EL (cell line): ENCODE results near the gene NKX2-2.

Source experiments
- DNase-seq: peaks from one replicate; pipeline ENCODE4 v3.0.0-alpha.2; 2016

NKX2-2 gene

DNA sequence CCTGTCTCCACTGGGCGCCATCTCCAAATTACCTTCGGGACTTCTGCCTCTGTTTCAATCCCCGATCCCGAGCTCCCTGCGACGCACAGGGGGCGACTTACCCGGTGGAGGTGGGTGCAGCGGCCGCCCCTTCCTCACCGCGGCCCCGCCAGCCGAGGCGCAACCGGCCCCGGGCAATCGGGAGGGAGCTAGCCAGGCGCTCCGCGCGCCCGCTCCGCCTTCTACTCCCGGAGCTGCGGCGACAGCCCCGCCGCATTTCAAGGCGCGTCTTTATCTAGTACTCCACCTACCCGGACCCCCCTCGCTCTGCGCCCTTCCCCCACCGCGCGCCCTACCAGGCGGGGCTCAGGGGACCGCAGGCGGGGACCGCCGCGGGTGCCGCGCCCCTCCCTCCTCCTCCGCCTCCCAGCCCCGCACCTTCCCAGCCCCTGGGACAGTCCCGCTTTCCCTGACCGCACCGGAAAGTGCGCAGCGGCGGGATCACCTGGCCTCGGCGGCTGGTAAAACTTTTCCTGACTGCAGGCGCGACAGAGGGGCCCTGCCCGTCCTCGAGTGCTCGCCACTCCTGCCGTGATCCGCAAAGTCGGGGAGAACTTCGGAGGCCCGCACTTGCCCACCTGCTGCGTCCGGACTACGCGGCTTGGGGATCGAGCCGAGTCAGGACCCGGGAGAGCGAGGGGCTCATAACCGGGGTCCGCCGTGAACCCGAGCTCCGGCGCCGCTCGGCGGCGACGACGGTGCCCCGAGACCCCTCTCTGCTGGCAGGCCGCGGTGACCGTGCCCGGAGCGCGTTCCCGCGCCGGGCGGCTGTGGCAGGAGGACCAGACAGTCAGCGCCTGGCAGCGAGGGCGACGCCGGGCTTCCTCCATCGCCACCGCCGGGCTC lies 8.0 kb upstream of the NKX2-2 start:
- DNase-seq: no peak

DNA sequence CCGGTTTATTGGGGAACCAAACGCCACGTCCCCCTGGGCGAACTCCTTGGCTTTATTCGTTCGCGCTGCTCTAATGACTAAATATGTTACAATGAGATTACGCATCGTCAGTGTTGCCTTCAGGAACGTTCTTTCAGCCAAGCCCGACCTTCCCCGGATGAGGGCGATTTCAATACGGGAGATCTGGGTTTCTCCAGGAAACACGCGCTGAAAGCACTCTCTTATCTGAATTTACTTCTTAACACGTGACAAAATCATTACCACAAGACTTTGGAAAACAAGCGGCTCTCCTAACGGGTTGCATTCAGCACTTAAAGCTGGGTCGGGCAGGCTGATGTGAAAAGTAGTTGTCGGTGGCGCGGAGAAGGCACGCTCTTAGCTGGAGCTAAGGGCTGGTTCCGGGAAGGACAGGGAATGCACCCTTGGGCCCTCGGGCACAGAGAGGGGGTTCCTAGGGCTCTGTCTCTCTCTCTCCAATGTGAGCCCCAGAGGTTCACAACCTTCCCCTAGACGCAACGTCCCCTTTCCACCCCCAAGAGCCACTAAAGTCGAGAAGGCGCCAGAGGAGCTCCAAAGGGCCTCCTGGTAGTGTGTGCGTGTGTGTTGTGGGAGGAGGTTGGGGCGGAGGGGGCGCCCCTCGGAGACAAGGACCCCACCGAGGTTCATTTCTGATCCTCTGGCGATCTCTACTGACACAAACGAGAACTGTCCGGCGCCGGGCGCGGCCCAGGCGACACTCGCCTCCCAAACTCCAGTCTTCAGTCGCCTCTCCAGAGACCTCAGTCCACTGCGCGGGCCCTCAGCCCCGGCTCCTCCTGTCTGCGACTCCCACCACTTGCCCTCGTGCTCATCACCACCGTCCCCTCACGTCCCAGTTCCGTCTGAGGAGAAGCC lies 7.1 kb upstream of the NKX2-2 start:
- no peak for DNase-seq

DNA sequence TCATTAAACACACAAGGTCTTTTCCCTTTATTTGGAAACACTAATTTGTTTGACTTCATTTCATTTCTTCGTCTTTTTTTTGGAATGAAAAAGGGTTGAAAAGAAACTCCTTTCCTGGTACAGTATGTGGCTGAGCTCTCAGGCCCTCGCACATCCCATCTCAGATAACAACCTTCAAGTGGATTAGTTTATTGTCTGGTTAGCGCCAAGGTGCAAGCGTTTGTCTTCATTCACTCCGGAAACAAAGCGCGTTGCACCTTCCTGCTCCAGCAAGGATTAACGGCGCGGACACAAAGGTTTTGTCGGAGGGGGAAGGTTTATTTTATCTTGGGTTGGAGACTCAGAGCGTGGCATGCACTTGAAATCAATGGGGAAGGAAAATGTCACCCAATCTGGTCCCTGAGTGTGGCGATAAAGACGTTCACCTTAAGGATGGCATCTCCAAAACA lies 5.3 kb upstream of the NKX2-2 start:
- no peak for DNase-seq

DNA sequence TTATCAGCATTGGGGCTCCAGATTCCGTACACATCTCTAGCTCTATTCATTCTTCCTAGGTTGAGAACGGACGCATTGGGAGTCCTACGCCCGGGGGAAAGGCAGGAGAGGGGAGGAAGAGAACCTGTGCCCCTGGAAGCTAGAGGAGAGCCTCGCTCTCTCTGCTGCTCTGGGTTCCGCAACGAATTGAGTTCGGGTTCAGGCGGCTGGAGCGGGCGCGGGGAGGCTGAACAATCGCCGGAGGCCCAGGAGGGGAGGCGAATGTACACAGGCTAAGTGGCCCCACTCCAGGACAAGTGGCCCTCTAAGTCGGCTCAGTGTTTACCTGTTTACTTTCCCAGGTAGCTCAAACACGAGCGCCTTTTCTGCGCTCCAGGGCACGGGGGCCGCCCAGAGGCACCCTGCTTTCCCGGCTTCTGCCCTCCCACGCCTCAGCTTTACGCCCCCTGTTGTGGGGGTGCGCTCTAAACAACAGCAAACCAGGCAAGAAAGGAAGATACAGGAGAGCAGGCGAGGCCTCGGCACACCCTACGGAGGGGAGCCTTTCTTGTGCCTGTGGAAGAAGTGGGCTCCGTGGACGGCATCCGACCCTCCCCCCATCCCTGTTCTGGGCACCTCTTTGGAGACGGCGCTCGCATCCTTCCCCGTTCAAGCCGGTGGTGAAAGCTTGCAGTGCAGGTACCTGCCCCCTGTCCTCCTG lies 4.6 kb upstream of the NKX2-2 start:
- DNase-seq: no peak

DNA sequence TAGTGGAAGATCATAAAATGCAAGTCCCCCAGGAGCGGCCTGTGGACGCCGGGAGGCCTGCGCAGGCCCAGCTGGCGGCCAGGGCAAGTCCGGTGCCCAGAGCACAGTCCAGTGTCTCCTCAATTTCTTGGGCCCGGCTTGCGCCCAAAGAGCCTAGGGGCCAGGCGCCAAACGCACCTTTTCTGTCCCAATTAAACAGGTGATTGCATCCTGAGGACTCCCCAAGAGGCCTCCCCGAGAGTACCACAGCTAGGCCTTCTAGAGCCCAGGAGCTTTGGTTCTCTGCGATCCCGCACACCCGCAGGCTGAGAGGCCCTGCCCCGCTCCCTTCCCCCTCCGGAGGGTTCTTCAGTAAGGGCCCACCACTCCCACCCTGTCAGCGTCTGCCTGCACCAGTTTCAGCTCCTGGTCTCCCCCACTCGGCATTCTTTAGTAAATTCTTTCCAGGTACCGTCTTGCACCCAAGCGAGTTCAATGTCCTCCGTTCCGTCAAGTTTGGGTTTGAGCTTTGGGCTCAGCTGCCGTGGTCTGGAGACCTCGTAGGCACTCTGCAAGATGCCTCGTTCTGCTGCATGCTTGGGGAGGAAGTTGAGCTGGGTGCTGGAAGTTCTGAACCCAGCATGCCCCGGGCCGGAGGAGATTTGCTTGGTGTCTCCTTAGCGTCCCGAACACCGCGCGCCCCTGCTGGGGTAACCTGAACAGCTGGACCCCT lies 3.9 kb upstream of the NKX2-2 start:
- no peak for DNase-seq

DNA sequence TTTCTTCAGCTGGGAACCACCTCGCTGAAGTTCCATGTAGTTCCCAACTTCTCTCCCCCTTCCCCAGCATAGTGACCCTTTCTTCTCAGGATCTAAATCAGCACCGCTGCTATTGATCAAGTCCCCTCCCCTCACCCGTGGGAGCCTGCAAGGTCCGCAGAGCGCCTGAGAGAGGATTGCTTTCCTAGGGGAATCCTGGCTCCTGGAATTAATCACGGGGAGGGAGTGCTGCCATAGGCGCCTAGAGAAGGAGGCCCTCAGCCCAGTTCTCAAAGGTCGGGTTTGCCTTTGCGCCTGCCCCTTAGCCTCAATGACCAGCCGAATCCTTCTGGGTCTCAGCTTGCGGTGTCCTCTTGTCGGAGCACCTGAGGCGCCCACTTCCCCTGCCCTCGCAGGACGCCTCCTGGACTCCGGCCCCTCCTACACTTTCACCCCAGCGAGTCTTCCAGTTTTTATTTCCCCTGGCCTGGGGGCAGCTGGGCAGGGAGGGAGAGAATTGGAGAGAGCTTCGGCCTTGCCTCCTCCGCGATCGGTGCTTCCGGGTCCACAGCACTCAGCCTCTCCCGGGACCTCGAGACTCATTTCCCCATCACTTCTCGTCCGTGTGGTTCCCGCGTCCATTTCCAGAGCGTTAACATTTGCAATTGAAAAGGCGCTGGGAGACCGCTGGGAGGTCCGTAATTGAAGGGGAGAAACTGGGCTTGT lies 3.1 kb upstream of the NKX2-2 start:
- no peak for DNase-seq

DNA sequence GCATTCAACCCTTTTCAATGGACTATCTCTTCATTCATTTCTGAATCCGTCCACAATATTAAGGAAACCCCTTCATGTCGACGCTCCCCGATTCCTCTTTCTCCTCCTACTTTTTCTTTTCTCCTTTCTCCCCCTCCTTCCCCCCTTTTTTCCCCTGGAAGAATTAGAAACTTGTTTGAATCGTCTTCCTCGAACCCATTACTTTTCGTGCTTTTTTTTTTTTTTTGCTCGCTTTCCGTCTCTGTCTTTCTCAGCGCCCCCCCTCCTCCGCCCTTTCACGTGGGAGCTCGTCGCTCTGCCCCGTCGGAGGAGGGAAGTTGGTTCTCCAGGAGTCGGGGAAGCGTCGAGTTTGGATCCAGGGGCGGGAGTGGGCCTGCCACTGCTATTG lies 2.3 kb upstream of the NKX2-2 start:
- no peak for DNase-seq

DNA sequence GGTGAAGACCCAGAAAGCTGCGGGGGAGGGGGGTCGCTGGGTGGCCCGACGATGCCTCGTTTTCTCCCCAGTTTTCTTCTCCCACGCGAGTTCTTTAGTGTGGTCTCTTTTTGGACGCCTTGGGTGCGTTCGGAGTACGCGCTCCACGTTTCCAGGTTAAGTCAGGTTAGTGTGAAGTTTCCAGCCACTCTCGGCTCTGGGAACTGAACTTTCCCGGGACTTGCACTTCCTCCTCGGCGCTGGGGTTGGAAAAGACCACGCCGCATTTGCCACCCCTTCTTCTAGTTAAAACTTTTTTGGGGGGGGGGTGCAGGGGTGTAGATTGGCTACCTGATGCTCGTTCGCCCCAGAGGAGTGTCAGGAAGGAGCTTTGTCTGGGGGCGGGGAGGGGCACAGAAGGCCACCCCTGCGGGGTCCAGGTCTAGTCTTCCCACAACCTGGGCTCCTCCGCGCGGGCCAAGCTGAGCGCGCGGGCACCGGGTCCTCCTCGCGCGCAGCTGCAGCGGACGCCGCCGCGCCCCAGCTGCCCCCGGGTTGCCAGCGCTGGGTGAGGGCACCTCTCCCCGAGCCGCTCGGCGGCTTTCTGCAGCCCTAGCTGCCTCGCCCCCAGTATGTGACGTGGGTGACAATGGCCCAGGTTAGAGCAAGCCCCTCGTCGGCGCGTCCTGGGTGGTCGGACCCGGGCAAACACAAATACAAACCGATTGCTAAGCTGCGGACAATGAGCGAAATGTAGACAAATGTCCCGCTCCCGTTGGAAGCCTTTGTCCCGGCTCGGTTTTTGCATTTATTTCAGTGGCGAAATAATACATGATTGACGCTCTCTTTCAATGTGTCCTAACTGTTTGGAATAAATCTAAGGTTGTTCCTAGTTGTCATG lies 1.7 kb upstream of the NKX2-2 start:
- no peak for DNase-seq

DNA sequence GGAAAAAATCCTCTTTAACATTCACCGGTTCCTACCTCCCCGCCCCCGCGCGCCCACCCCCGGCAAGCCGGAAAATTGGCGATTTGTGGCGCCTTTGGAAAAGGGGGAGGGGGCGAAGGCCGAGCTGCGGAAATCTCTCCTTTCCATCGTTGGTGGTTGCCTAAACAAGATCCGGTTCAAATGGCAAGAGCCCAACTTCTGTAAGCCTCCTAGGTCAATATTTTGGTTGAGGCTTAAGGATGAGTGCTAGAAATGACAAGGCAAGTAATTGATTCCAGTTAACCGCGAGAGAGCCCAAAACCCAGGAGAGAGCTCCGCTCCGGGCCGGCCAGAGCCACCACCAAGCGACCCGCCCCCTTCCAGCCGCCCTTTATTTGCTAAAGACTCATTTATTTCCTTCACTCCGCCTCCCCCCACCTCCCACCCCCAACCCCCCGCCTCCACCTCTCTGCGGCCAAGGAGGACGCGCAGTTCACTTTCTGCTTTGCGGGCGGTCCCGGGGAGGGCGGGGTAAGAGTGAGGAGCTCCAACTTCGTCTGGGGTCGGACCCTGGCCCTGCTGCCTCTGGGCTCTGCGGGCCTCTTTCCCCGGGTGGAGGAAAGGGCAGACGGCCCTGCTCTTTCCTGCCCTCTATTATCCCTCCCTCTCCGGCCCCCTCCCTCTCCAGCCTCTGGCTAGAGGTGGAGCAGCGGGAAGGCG lies 838 bp upstream of the NKX2-2 start:
- no peak for DNase-seq

DNA sequence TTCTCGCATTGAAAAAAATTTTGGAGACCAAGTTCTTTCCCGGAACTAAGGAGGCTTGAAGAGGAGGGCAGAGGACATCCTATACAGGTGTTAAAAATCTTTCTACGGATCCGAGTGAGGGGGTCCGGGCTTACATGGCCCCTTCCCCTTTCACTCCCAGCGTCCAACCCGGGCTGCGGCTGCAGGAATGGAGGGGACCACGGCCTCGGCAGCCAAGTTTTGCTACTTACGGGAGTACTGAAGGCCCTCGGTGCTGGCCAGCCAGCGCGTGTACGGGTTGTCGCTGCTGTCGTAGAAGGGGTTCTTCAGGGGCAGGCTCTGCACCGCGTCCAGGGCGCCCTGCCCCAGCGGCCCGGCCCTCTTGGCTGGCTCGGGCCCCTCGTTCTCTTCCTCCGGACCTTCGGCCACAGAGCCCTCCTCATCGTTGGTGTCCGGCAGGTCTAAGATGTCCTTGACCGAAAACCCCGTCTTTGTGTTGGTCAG lies 642 bp downstream of the NKX2-2 start:
- no peak for DNase-seq

DNA sequence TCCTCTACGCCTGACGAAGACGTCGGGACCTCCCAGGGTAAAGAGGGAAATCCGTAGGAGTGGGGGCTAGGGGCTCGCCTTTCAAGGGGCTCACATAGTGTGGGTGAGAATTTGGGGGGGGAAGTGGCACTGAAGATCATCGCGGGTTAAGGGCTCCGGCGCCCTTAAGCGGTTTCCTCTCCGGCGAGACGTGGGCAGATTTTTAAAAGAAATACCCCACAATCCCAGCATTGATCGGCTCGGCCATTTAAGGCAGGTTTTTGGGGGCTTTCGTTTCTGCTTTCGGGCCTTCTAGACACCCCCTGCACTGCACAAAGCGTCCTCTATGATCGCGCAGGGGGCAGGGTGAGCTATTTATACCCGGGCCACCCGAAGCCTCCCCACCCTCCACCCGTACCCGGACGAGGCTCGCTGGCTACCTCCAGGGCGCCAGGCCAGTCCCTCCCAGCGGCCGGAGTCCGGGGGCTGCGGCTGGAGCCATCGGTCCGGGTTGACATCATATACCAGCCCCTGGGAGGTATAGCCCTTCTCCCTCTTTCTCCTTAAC lies 1.2 kb downstream of the NKX2-2 start:
- no peak for DNase-seq

DNA sequence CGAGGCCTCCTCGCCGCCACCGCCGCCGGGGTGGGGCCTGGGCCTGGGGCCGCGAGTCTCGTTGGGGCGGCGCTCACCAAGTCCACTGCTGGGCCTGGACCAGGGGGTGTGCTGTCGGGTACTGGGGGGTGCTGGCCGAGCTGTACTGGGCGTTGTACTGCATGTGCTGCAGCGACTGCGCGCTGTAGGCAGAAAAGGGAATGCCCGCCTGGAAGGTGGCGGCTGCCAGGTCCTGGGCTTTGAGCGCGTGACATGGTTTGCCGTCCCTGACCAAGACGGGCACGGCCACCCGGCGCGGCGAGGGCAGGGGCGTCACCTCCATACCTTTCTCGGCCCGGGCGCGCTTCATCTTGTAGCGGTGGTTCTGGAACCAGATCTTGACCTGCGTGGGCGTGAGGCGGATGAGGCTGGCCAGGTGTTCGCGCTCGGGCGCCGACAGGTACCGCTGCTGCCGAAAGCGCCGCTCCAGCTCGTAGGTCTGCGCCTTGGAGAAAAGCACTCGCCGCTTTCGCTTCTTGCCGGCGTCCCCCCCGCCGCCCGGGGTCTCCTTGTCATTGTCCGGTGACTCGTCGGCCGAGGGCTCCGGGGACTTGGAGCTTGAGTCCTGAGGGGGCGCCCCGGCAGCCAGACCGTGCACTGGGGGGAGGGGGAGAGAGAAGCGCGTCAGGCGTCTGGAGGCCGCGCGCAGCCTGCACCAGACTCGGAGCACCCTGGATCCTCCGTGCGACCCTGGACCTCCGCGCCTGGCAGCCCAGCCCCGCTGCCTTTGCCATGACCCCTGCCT lies 1.8 kb downstream of the NKX2-2 start:
- DNase-seq: no peak

DNA sequence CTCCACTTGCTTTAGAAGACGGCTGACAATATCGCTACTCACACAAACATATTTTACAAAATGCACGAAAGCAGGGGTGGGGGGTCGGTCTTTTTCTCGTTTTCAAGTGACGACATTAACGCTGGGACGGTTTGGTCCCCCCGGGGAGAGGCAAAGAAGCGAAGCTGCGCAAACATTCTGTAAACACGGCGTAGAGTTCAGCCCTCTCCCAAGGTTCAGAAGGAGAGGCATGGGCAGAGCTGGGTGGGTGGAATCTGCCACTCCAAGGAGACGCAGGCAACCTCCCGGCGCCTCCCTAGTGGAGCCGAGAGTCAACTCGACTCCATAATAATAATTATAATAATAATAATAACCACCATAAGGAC lies 2.4 kb downstream of the NKX2-2 start:
- no peak for DNase-seq

DNA sequence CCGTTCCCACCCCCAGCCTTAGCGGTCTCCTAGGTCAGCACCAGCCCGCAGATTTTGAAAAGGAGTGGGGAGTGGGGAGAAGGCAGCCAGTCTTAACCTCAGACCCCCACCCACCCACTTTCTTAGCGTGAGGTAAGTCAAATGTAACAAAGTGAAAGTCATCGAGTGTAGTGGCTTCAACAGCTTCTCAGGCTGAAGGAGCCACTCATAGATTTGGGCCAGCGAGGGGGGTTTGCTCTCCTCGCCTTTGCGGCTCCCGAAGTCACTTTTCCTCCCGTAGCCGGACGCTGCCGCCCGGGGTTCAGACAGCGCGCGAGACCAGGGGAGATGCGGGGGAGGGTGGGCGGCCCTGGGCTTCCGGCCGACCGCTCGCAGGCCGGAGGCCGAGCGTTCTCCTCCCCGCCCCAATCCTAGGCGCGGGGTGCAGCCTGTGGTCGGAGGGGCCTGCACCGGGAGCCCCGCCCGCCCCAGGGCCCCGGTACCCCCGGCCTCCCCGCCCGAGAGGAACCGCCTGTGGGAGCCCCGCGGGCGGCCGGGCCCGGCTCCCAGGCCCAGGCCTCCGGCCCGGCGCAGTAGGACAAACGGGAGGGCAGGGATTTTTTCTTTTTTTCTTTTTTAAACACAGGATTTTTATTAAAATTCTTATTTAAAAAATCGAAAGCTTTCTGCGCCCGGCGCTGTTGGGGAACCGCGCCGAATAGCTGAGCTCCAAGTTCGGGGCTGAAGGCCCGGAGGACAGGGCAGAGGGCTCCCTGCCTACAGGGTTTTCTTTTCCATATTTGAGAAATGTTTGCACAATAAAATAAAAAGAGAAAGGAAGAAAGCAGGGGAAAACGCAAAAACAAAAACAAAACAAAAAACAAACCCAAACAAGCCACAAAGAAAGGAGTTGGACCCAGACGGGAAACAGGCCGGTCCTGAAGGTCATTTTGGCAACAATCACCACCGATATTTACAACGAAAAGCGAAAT lies 3.2 kb downstream of the NKX2-2 start:
- peak; percentile 38 for DNase-seq

DNA sequence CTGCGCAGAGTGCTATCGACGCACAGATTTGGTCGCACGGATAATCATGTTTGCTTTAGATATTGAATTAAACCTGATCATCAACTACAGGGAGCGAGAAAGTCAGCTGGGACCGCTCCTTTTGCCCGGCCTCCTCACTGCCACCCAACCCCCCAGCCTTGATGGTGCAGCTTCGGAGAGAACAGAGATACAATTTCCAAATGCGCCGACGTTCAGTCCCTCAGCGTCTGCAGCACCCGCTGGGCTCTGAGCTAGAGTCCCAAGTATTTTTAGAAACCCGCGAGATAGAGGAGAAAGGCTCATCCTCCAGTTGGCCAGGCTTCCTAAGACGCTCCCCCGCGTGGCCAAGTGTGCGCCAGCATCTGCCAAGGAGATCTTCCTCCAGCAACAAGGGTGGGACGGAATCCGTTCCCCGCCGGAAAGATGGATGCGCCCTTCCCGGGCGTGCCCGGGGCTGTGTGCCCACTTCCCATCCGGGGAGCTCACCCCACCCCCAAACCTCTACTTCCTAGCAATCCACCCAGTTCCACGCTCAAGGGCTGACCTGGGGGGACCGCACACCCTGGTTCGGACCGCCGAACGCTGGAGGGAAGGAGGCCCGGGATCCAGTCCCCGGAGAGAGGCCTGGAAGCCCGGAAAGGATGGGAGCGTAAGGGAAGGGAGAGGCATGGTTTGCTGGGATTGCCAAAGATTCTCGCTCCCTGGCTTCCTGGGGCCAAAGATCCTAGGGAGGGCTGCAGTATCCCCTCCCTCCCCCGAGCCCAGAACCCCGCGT lies 4.1 kb downstream of the NKX2-2 start:
- peak; percentile 79 for DNase-seq

DNA sequence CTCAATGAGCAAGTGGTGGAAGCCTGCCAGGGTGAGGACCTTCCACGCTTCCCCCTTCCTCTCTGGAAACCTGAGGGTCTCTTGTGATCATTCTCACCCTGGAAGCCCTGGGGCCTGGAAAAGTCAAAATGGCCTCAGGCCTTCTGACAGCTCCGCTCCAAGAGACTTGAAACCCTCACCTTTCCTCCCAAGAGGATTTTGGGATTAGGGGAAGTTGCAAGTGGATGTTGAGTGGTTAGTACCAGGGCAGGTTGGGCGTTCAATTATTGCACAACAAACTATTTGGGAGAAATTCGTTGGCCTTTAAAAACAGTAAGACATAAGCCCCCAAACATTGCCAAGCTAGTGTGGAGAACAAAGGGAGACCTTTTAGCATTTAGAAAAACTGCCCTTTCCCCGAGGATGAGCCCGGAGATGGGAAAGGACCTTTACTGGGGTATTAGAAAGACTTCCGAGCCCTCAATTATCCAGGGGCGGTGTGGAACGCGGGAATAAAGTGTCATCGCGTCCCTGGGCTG lies 4.7 kb downstream of the NKX2-2 start:
- no peak for DNase-seq
